Measurements from ENCODE around the gene PRSS23.
"Not testable (repeated sequence)": the region's sequence is repeated elsewhere in the genome, so short reads cannot be mapped to it uniquely, and the experiment has no call there.

Gene PRSS23

DNA sequence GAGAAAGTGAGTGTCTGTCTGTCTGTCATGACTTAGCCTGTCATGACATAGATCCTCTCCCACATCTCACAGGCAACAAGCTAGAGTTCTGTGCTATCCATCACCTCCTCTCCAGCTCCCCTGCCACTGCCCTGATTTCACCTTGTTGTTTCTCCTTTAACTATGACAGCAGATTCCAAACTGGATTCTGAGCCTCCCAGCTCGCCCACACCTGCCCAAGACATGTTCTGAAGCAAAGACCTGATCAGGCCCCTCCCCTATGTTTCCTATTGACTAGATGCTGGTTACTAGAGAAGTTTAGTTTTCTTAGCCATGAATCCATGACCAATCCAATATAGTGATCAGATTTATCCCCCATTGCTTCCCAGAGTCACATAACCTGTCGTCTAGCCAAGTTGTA is 15.4 kb downstream of the PRSS23 start:
- no peak for DNase-seq

- no peak for DNase-seq
Measured at GRCh38 chr11:86816251-86816726, 15.9 kb downstream of the PRSS23 start.

DNA sequence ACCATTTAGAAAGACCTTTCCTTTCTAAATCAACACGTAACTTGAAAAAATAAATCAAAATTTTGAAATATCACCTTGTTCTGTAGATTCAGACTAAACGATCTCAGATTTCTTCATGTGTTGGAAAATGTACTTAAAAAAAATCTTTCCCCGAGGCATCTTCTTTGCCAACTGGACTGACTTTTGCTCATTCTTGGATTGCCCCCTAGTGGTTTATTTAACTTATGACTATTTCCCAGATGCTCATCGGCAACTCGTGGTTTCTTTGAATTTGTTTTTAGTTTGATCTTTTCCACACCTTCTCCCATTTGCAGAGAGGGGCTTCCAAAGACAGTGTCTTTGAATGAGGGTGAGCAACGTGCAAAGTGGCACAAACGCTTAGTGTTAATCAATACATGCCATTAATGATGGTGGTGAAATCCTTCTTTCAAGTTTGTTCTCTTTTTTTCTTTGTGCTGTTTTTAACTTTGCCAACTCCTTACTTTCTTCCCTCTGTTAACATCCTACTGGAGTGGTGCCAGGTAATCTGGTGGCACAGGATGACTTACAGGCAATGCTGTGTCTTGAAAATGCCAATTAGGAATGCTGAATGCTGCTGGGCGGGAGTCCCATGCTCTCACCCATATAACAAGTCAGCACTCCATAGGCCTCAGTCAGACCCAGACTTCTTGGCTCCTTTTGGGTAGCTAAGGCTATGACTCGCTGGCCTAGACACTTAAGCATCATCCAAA is 18.3 kb downstream of the PRSS23 start:
- DNase-seq, result peak in 1 of 2 experiments; percentile 46

DNA sequence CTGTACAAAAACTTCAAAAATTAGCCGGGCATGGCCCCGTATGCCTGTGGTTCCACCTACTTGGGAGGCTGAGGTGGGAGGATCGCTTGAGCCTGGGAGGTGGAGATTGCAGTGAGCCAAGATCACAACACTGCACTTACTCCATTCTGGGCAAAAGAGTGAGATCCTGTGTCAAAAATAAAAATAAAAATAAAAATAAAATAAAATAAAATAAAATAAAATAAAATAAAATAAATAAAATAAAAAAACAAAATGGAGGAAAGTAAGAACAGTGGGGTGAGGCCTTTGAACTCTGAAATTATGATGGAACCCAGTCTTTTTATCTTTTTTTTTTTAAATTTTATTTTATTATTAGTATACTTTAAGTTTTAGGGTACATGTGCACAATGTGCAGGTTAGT is 23.8 kb downstream of the PRSS23 start:
- not testable (repeated sequence) for DNase-seq

DNA sequence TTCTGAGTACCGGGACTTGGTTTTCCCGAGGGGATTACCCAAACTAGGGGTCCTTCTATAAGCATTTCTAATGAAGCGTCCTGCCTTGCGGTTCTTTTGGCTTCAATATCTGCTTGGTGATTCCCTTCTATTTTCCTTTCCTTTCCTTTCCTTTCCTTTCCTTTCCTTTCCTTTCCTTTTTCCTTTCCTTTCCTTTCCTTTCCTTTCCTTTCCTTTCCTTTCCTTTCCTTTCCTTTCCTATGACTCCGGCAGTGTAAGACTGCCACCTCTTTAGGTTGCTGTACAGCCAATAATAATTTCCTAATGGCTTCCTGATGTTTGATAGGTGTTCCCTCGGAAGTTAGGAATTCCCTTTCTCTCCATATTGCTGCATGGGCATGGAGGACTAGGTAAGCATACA is 34.0 kb downstream of the PRSS23 start:
- not testable (repeated sequence) for DNase-seq

GRCh38 chr11:86844762-86845508 is 44.6 kb downstream of the PRSS23 start:
- DNase-seq, result not testable (repeated sequence)

- no peak for DNase-seq
Measured at GRCh38 chr11:86848132-86848531, 47.8 kb downstream of the PRSS23 start.

- no peak for DNase-seq
Measured at GRCh38 chr11:86849679-86850078, 49.3 kb downstream of the PRSS23 start.

All from NCI-H187 (cell line).